Measurements from ENCODE around the gene CISTR. TPM values are rescaled to one million over a fixed set of nuclear protein-coding genes. Genes with fewer than 3 reads are reported as not detected.
A peak's percentile ranks its signal among the peaks of the same experiment; 100 is the strongest.

The CISTR gene
- total and polyA plus RNA-seq, 8 donors, result not detected

DNA sequence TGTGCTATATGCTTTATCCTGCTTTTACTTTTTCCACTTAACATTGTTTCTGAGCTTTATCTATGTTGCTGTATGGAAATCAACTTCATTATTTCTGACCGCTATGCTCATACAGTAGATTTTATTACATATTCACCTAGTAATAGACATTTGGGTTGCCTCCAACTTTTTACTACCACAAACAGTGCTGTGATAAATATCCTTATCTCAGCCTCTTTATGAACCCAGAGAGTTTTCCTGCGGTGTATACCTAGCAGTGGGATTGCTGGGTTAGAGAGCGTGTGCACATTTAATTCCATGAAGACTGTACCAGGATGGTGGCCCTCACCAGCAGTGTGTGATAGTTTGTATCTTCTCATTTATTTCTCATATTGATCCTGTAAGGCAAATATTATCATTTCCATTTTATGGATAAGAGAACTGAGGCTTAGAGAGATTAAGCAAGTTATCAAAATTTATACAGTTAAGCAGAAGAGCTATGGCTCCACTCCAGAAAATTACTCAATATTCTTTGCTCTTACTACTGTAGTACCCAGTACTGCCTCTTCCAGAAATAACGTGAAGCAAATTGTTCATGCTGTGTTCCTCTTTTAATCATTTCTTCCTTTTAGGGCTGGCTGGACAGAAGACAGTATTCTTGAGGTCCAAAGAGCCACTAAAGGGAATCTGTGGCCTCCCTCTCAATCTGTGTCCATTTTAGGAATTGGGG is 26.3 kb upstream of the CISTR start:
- H3K4me3 ChIP-seq, result no peak overlapping the region
- peaks cover 0 to 45% (median 14%) of the 10 kb centered on the region in 3 donors for H3K27me3 ChIP-seq
- peaks cover 0 to 22% (median 0%) of the 10 kb centered on the region in 4 donors for H3K4me1 ChIP-seq
- no peak overlapping the region for H3K27ac ChIP-seq
- no peaks in the 10 kb centered on the region for H3K36me3 ChIP-seq
- intact Hi-C loops (cut with DNase I; ENCODE audit: low total_unique reads), result no loop called here
- DNase-seq, result no peak
- 27 to 61% (median 48%) methylated on average over 4 of the region's 4 CpGs for whole genome bisulfite sequencing, 5 donors
- no peaks in the 10 kb centered on the region for H3K9me3 ChIP-seq
- TF ChIP-seq POLR2A (IDR thresholded peaks at IDR 0.05) (no peak), POLR2AphosphoS5 (IDR thresholded peaks at IDR 0.05) (no peak), CTCF (IDR thresholded peaks at IDR 0.05) (no peak), EP300 (IDR thresholded peaks at IDR 0.05) (no peak)

DNA sequence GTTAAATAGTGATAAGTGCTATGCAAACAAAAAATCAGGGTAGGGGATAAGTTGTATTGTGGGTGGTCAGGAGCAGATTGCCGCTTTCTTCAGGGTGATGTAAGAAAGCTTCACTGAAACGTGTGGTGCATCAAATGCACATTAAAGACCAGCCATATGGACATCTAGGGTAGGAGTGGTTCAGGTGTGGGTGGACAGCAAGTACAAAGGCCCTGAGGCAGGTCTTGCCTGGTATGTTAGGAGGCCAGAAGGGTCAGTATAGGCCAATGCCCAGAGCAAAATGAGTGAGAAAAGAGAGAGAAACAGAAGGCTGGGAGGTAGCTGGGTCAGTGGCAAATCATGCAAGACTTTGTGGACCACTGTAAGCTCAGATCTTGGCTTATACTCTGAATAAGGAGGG is 25.6 kb upstream of the CISTR start:
- no peak for DNase-seq
- Histone ChIP-seq H3K36me3 (no peaks in the 10 kb centered on the region), H3K4me3 (no peak overlapping the region), H3K4me1 (peaks cover 0 to 22% (median 0%) of the 10 kb centered on the region in 4 donors), H3K27me3 (peaks cover 0 to 43% (median 7%) of the 10 kb centered on the region in 3 donors), H3K27ac (no peak overlapping the region), H3K9me3 (no peaks in the 10 kb centered on the region)
- intact Hi-C loops (cut with DNase I; ENCODE audit: low total_unique reads), result no loop called here
- 37 to 57% (median 50%) methylated on average over 2 of the region's 2 CpGs for WGBS, 5 donors
- TF ChIP-seq POLR2AphosphoS5 (IDR thresholded peaks at IDR 0.05) (no peak), POLR2A (IDR thresholded peaks at IDR 0.05) (no peak), CTCF (IDR thresholded peaks at IDR 0.05) (no peak)

DNA sequence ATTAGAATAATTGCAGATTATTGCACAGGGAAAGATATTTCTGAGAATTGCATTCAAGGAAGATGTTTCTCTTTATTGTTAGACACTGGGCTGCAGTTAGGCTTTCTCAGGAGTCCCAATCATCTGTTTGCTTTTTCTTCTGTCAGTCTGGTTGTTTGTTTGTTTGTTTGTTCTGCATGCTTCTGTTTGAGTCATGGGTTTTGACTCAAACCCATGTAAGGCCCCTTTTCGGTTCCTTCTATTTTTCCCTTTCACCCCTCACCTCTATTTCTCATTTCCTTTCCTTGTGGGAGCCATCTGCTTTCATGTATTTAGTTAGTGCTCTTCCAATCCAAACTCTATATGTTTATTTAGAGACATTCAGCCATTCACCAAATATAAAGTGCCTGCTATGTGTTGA is 25.1 kb upstream of the CISTR start:
- Histone ChIP-seq H3K9me3 (no peaks in the 10 kb centered on the region), H3K4me1 (peaks cover 0 to 22% (median 0%) of the 10 kb centered on the region in 4 donors), H3K27me3 (peaks cover 0 to 39% (median 3%) of the 10 kb centered on the region in 3 donors), H3K27ac (no peak overlapping the region), H3K4me3 (no peak overlapping the region), H3K36me3 (no peaks in the 10 kb centered on the region)
- no peak for DNase-seq
- WGBS, 5 donors, result 79 to 88% (median 82%) methylated on average over 1 of the region's 1 CpG
- TF ChIP-seq POLR2A (IDR thresholded peaks at IDR 0.05) (no peak), POLR2AphosphoS5 (IDR thresholded peaks at IDR 0.05) (no peak), CTCF (IDR thresholded peaks at IDR 0.05) (no peak), EP300 (IDR thresholded peaks at IDR 0.05) (no peak)
- intact Hi-C loops (cut with DNase I; ENCODE audit: low total_unique reads), result no loop called here

DNA sequence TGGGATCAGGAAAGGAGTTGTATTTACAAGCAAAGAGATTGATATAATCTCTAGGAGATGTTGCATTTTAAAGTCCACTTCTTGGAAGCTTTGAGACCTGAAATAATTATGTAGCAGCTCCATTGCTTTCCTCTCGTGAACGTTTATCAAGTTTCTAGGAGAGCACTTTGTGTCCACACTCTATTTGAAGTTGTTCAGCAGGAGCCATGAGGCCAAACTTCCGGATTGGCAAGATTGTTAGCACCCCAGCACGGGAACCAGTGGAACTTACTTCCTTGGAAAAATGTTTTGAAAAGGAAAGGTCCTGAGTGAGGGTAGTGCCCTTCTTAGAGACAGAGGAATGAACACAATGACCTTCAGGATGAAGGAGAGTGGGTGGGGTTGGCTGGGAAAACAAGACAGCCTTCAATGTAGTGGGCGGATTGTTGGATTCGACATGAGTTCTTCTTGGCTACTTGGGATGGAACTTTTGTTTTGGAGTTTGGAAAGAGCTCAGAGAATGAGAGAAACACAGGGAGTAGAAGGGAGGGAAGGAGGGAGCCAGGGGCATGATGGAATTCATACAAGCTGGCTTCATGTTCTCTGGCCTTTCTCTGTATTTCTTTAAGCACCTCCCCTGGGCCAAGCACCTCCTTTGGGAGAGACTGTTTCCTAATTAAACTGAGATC is 23.8 kb upstream of the CISTR start:
- intact Hi-C loops (cut with DNase I; ENCODE audit: low total_unique reads), result no loop called here
- TF ChIP-seq POLR2A (IDR thresholded peaks at IDR 0.05) (no peak), EP300 (IDR thresholded peaks at IDR 0.05) (no peak), POLR2AphosphoS5 (IDR thresholded peaks at IDR 0.05) (no peak)
- Histone ChIP-seq H3K4me1 (peaks cover 0 to 20% (median 0%) of the 10 kb centered on the region in 4 donors), H3K27ac (no peak overlapping the region), H3K36me3 (no peaks in the 10 kb centered on the region), H3K27me3 (peaks cover 0 to 40% (median 0%) of the 10 kb centered on the region in 3 donors), H3K4me3 (no peak overlapping the region), H3K9me3 (no peaks in the 10 kb centered on the region)
- 33 to 44% (median 35%) methylated on average over 6 of the region's 6 CpGs for whole genome bisulfite sequencing, 5 donors
- peak; percentile 35 to 43 for DNase-seq

GRCh38 chr12:53770281-53770680 is 18.5 kb upstream of the CISTR start:
- Histone ChIP-seq H3K4me3 (no peak overlapping the region), H3K9me3 (no peaks in the 10 kb centered on the region), H3K4me1 (no peaks in the 10 kb centered on the region), H3K27me3 (peaks cover 0 to 66% (median 9%) of the 10 kb centered on the region in 3 donors), H3K27ac (no peak overlapping the region), H3K36me3 (no peaks in the 10 kb centered on the region)
- TF ChIP-seq POLR2A (IDR thresholded peaks at IDR 0.05) (no peak), EP300 (IDR thresholded peaks at IDR 0.05) (no peak), CTCF (IDR thresholded peaks at IDR 0.05) (no peak), POLR2AphosphoS5 (IDR thresholded peaks at IDR 0.05) (no peak)
- intact Hi-C loops (cut with DNase I; ENCODE audit: low total_unique reads), result no loop called here
- no peak for DNase-seq

Data from stomach (tissue), 9 donors.